A549 treated with DMSO at 1 μM for 4 hours (cell line): ENCODE measurements around the gene NMB. TPM values are rescaled to one million over a fixed set of nuclear protein-coding genes. Genes with fewer than 3 reads are reported as not detected.

Source experiments
- total RNA-seq: library from RNA; stranded (reverse); fragments of 200-300 nt; extraction: Qiagen RNA extraction; gene quantifications from 5 replicates; pipeline ENCODE4 v1.2.3, GENCODE V29; 2022; ENCODE audit warnings: low read depth

Gene NMB, protein sequence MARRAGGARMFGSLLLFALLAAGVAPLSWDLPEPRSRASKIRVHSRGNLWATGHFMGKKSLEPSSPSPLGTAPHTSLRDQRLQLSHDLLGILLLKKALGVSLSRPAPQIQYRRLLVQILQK
- total RNA-seq: 14.1 to 23.7 TPM (median 23.5 TPM) in 5 replicates

DNA sequence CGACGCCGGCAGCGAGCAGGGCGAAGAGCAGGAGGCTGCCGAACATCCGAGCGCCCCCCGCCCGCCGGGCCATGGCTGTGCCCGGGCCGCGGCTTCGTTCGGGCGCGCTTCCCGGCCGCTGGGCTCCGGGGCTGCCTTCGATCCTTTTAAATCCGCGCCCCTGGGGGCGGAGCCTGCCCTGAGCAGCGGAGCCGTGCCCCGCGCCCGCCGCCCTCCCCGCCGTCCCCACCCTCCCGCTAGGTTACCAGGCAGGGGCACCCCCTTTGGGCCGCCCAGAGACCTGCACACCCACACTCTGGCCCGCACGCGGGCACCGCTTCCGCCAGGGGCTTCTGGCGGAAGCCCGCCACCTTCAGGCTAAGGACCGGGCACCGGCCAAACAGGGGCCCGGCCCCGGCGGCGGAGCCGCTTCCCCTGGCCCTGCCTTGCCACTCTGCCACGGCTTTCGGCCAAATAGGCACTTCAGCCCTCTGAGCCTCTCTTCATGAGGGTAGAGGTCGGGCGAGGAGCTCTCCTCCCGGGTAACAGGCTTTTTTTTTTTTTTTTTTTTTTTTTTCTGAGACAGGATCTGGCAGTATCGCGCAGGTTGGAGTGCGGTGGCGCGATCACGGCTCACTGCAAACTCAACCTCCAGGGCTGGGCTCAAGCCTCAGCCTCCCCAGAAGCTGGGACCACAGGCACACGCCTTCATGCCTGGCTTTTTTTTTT lies at the start of gene NMB:
TSS of gene NMB (minus strand) at position 120 of the 708 bp plus-strand sequence. CDS start at position 73, 47 bp downstream.

DNA sequence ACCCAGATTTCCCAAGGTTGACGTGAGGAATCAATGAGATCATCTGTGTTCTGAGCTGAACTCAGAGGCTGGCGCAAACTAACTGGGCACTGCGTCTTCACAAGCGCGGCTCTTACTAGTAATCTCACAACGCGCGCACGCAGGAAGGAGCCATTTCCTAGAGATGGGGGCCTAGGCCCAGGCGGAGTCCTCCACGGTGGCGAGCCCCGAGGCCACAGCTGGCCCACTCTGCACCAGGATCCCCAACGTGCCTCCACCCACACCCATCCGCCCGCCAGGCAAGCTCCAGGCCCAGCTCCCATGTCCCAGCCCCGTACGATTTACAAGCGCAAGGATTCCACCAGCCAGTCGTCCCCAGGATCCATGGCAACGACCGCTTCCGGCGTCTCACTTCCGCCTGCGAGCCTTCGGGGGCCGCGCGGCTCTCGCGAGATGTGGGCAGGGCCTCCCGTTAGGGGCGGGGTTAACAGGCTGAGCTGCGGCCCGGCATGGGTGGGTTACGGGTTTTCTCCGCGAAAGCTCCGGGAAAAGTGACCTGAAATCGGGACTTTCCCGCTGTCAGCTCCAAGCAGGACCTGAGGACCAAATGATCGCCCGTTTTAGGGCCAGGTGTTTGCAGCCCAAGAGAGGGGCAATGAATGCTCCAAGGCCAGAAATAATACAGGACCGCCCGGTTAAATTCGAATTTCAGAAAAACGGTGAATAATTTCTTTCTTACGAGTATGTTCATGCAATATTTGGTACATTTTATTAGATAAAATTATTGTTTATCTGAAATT lies 3.9 kb downstream of the NMB start, which contains the start of gene WDR73:
TSS of gene WDR73 (minus strand) at position 374 of the 779 bp plus-strand sequence. CDS start at position 365, 9 bp downstream.

Other genes with a start within 250 kb of the NMB start
- gene ZSCAN2, start 57.2 kb downstream of the NMB start, total RNA-seq: 13.2 to 16.7 TPM (median 14.1 TPM) in 5 replicates
- 38.4 to 51.1 TPM (median 40.9 TPM) in 5 replicates for gene WDR73, start 3.9 kb downstream of the NMB start, total RNA-seq
- gene SEC11A, start 57.9 kb upstream of the NMB start, total RNA-seq: 322 to 406 TPM (median 340 TPM) in 5 replicates
- gene ZNF592, start 90.4 kb upstream of the NMB start, total RNA-seq: 18.2 to 24.1 TPM (median 22.9 TPM) in 5 replicates
- gene ALPK3, start 159.2 kb upstream of the NMB start, total RNA-seq: 0.09 to 0.28 TPM (median 0.11 TPM) in 5 replicates
- gene SLC28A1, start 226.5 kb upstream of the NMB start, total RNA-seq: 0.08 TPM in 1 of 5 replicates, not detected in the others